Neural progenitor cell (in vitro differentiated cells): ENCODE measurements around the gene MYL5.
"Not testable (repeated sequence)": the region's sequence is repeated elsewhere in the genome, so short reads cannot be mapped to it uniquely, and the experiment has no call there.

Experiments used
- EZH2phosphoT487 ChIP-seq: fragments of 200-600 bp; sonication (generic); IDR thresholded peaks from 2 replicates; pipeline ENCODE4 v1.6.1; 2017; ENCODE audit warnings: antibody characterized with exemption
- TF ChIP-seq, protein P1 (sequence below): fragments of 200-600 bp; sonication (generic); IDR thresholded peaks from 2 replicates; pipeline ENCODE4 v1.5.1; 2017; ENCODE audit warnings: antibody characterized with exemption, mild to moderate bottlenecking

DNA sequence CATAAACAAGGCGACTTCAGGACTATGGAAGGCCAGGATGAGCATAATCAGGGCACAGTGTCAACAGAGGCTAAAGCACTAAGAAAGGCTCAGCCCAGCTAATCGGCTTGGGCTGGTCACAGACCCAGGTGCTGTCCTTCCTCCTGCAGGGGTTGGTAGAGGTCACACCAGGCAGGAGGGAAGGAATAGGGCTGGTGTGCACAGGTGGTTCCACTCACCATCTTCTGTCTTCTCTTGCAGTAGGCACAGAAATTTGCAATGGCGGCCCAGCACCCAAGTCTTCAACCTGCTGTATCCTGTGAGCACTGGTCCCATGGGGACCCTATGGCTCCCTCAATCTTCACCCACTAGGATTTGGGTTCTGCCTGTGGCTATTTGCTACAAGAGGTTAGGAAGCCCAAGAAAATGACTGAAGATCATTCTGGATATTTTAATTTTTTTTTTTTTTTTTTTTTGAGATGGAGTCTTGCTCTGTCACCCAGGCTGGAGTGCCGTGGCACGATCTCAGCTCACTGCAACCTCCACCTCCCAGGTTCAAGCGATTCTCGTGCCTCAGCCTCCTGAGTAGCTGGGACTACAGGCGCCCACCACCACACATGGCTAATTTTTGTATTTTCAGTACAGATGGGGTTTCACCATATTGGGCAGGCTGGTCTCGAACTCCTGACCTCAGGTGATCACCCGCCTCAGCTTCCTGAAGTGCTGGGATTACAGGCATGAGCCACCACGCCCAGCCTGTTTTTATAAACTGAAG, 4.4 kb upstream of the MYL5 start:
- TF ChIP-seq, protein P1, sequence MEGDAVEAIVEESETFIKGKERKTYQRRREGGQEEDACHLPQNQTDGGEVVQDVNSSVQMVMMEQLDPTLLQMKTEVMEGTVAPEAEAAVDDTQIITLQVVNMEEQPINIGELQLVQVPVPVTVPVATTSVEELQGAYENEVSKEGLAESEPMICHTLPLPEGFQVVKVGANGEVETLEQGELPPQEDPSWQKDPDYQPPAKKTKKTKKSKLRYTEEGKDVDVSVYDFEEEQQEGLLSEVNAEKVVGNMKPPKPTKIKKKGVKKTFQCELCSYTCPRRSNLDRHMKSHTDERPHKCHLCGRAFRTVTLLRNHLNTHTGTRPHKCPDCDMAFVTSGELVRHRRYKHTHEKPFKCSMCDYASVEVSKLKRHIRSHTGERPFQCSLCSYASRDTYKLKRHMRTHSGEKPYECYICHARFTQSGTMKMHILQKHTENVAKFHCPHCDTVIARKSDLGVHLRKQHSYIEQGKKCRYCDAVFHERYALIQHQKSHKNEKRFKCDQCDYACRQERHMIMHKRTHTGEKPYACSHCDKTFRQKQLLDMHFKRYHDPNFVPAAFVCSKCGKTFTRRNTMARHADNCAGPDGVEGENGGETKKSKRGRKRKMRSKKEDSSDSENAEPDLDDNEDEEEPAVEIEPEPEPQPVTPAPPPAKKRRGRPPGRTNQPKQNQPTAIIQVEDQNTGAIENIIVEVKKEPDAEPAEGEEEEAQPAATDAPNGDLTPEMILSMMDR = not testable (repeated sequence)
- TF ChIP-seq EZH2phosphoT487 = not testable (repeated sequence)
